Natural killer cell (primary cell): ENCODE results near the gene ATRNL1. TPM values are rescaled to one million over a fixed set of nuclear protein-coding genes. Genes with fewer than 3 reads are reported as not detected.

ENCODE experiments used
- ATAC-seq, 3 donors: fragments of 150-1000 bp in 2 of 3; fragments of 200-7000 bp in 1 of 3; cut with Tn5 transposase; 1 replicate in 1 of 3; 2 replicates in 2 of 3; pipeline ENCODE4 v1.10.0; 2021; ENCODE audit warnings: mild to moderate bottlenecking in 2 of 3, moderate library complexity in 2 of 3
- DNase-seq, 2 donors: peaks; one replicate each; pipeline versions ENCODE4 v3.0.0 to v3.0.0-alpha.2; 2013 to 2021; ENCODE audit warnings: mixed read lengths in 1 of 2
- H3K27ac ChIP-seq: one replicate; pipeline ENCODE4 v1.5.1; 2013; ENCODE audit warnings: mild to moderate bottlenecking, low read length
- H3K27me3 ChIP-seq: one replicate; pipeline ENCODE4 v1.6.1; 2013; ENCODE audit warnings: low read length; ENCODE audit not compliant: control insufficient read depth, insufficient read depth
- H3K36me3 ChIP-seq: one replicate; pipeline ENCODE4 v1.6.1; 2013; ENCODE audit warnings: low read length; ENCODE audit not compliant: control insufficient read depth, insufficient read depth
- H3K4me1 ChIP-seq: one replicate; pipeline ENCODE4 v1.6.1; 2013; ENCODE audit warnings: low read length; ENCODE audit not compliant: control insufficient read depth, insufficient read depth
- H3K4me3 ChIP-seq: one replicate; pipeline ENCODE4 v1.5.1; 2013; ENCODE audit warnings: low read length
- H3K9me3 ChIP-seq: one replicate; pipeline ENCODE4 v1.6.1; 2013; ENCODE audit warnings: low read length; ENCODE audit not compliant: control insufficient read depth, insufficient read depth
- H3K27ac Mint-ChIP-seq, 2 donors: one replicate each; pipeline ENCODE4 v1.8.0; 2022; ENCODE audit warnings: mild to moderate bottlenecking in 2 of 2, mixed read lengths in 2 of 2, moderate library complexity in 1 of 2
- H3K27me3 Mint-ChIP-seq, 2 donors: one replicate each; pipeline ENCODE4 v1.8.0; 2022; ENCODE audit warnings: low read depth in 2 of 2, mixed read lengths in 2 of 2
- H3K36me3 Mint-ChIP-seq: one replicate; pipeline ENCODE4 v1.8.0; 2022; ENCODE audit warnings: mixed read lengths
- H3K4me1 Mint-ChIP-seq, 2 donors: one replicate each; pipeline ENCODE4 v1.8.0; 2022; ENCODE audit warnings: mixed read lengths in 2 of 2
- H3K4me3 Mint-ChIP-seq: one replicate; pipeline ENCODE4 v1.8.0; 2022; ENCODE audit warnings: mild to moderate bottlenecking, moderate library complexity, mixed read lengths
- H3K9me3 Mint-ChIP-seq, 2 donors: one replicate each; pipeline ENCODE4 v1.8.0; 2022; ENCODE audit warnings: mixed read lengths in 2 of 2
- CTCF ChIP-seq: fragments of 200-600 bp; IDR thresholded peaks from one replicate; pipeline ENCODE4 v1.8.0; 2022; ENCODE audit warnings: antibody characterized with exemption
- WGBS: methylation state at CpG from one replicate; pipeline ENCODE4 v1.1.7; 2013; ENCODE audit warnings: missing lambda C conversion rate; ENCODE audit not compliant: insufficient coverage; 5-methylcytosine and 5-hydroxymethylcytosine counted together
- intact Hi-C: fragments of 100-400 bp; cut with micrococcal nuclease; formaldehyde crosslinking; loops from one replicate; pipeline ENCODE4 v1.14.2; 2022
- total RNA-seq, 4 donors: library from RNA; stranded (reverse); fragments of 120-200 nt in 1 of 4; gene quantifications; one replicate each; pipeline versions ENCODE4 v1.2.3 to v1.2.4, GENCODE V29; 2013 to 2022

The ATRNL1 gene
- total RNA-seq, 3 donors from 2014 or later (not counting 1 experiment from before 2014, with no cell fraction given), result not detected

DNA sequence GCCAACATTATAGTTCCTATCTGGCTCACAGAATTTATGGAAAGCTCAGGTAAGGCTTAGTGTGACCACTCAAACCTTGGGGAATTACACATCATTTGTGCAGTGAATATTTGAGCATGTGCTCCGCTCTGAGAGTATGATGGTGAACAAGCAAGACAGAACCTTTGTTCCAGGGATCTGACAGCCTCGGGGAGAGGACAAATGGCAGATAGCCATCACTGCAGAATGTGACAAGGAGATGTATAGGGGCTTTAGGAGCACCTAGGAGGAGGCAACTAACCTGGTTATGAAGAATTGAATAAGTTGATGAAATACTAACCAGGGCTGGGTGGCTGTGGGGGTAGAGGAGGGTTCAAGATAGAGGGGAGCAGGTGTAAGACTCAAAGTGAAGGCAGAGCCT is 889.4 kb downstream of the ATRNL1 start:
- H3K4me1 Mint-ChIP-seq, result no peaks in the 10 kb centered on the region
- no peak for DNase-seq
- H3K27me3 Mint-ChIP-seq, result no peaks in the 10 kb centered on the region
- H3K4me3 ChIP-seq, result no peak overlapping the region
- peaks cover 4 to 15% of the 10 kb centered on the region in 2 donors for H3K9me3 Mint-ChIP-seq
- intact Hi-C loops, result no loop called here
- H3K36me3 Mint-ChIP-seq, result no peaks in the 10 kb centered on the region
- no peak overlapping the region for H3K27ac ChIP-seq
- H3K36me3 ChIP-seq, result no peaks in the 10 kb centered on the region
- no peaks in the 10 kb centered on the region for H3K9me3 ChIP-seq
- TF ChIP-seq CTCF, result no peak
- 76% methylated on average over 2 of the region's 2 CpGs for WGBS
- no peak for ATAC-seq
- no peaks in the 10 kb centered on the region for H3K4me1 ChIP-seq
- no peak overlapping the region for H3K27ac Mint-ChIP-seq
- no peak overlapping the region for H3K4me3 Mint-ChIP-seq
- H3K27me3 ChIP-seq, result no peaks in the 10 kb centered on the region

- Histone ChIP-seq H3K4me3 (no peak overlapping the region), H3K27me3 (no peaks in the 10 kb centered on the region), H3K36me3 (no peaks in the 10 kb centered on the region), H3K27ac (no peak overlapping the region), H3K4me1 (no peaks in the 10 kb centered on the region), H3K9me3 (no peaks in the 10 kb centered on the region)
- DNase-seq (no peak), ATAC-seq (no peak)
- no peaks in the 10 kb centered on the region for H3K27me3 Mint-ChIP-seq
- no peaks in the 10 kb centered on the region for H3K4me1 Mint-ChIP-seq
- no peak for TF ChIP-seq CTCF
- no peak overlapping the region for H3K4me3 Mint-ChIP-seq
- H3K27ac Mint-ChIP-seq, result no peak overlapping the region
- WGBS, result no CpG with 5 or more reads among the region's 1 CpG
- H3K9me3 Mint-ChIP-seq, result peaks cover 10 to 26% of the 10 kb centered on the region in 2 donors
- intact Hi-C loops, result no loop called here
- H3K36me3 Mint-ChIP-seq, result no peaks in the 10 kb centered on the region
Measured at GRCh38 chr10:115985786-115986185, 892.6 kb downstream of the ATRNL1 start.

DNA sequence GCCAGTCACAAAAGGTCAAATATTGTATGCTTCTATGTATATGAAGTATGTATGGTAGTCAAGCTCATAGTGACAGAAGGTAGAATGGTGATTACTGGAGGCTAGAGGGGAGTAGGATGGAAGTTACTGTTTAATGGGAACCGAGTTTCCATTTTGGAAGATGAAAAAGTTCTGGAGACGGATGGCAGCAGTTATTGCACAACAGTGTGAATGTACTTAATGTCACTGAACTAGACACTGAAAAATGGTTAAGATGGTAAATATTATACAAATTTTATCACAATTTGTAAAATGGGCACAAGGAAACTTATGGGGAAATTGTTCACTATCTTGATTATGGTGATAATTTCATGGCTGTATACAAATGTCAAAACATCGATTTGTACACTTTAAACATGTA is 895.2 kb downstream of the ATRNL1 start:
- intact Hi-C loops, result no loop called here
- no peaks in the 10 kb centered on the region for H3K4me1 ChIP-seq
- no peaks in the 10 kb centered on the region for H3K36me3 Mint-ChIP-seq
- ATAC-seq (no peak), DNase-seq (no peak)
- H3K36me3 ChIP-seq, result no peaks in the 10 kb centered on the region
- H3K27ac ChIP-seq, result no peak overlapping the region
- no peaks in the 10 kb centered on the region for H3K4me1 Mint-ChIP-seq
- no peaks in the 10 kb centered on the region for H3K27me3 Mint-ChIP-seq
- H3K4me3 Mint-ChIP-seq, result no peak overlapping the region
- WGBS, result 85% methylated on average over 3 of the region's 3 CpGs
- no peak overlapping the region for H3K4me3 ChIP-seq
- no peak for TF ChIP-seq CTCF
- H3K27ac Mint-ChIP-seq, result no peak overlapping the region
- peaks cover 12 to 21% of the 10 kb centered on the region in 2 donors for H3K9me3 Mint-ChIP-seq
- no peaks in the 10 kb centered on the region for H3K27me3 ChIP-seq
- H3K9me3 ChIP-seq, result peaks cover 3% of the 10 kb centered on the region

DNA sequence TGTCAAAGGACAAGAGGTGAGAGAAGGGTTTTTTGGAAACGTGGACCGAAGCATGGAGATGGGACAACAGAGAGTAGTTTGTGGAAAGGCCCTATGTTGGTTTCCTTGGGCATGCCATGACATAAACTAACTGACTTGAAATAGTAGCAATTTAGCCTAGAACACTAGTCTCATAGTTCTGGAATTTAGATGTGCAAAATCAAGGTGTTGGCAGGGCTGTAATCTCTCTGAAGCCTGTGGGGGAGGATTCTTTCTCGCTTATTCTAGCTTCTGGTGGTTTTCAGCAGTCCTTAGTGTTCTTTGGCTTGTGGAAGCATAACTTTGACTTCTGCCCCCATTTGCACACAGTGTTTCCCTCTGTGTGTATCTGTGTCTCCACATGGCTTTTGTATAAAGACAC is 896.5 kb downstream of the ATRNL1 start:
- H3K9me3 Mint-ChIP-seq, result peaks cover 12 to 18% of the 10 kb centered on the region in 2 donors
- H3K4me1 Mint-ChIP-seq, result no peaks in the 10 kb centered on the region
- TF ChIP-seq CTCF, result no peak
- H3K27ac ChIP-seq, result no peak overlapping the region
- DNase-seq, result no peak
- no peak overlapping the region for H3K4me3 ChIP-seq
- H3K36me3 Mint-ChIP-seq, result no peaks in the 10 kb centered on the region
- no peaks in the 10 kb centered on the region for H3K36me3 ChIP-seq
- no peak overlapping the region for H3K27ac Mint-ChIP-seq
- peaks cover 3% of the 10 kb centered on the region for H3K9me3 ChIP-seq
- intact Hi-C loops, result no loop called here
- WGBS, result 75% methylated on average over 3 of the region's 3 CpGs
- H3K27me3 Mint-ChIP-seq, result no peaks in the 10 kb centered on the region
- H3K27me3 ChIP-seq, result no peaks in the 10 kb centered on the region
- no peaks in the 10 kb centered on the region for H3K4me1 ChIP-seq
- no peak overlapping the region for H3K4me3 Mint-ChIP-seq
- ATAC-seq, result no peak
